GM13977 (cell line): ENCODE data around the gene ARID3A.
A peak's percentile ranks its signal among the peaks of the same experiment; 100 is the strongest.
"Not testable (repeated sequence)": the region's sequence is repeated elsewhere in the genome, so short reads cannot be mapped to it uniquely, and the experiment has no call there.

Experiments used
- DNase-seq: peaks from one replicate; pipeline ENCODE4 v3.0.0; 2012; ENCODE audit warnings: low spot score
- in situ Hi-C: fragments of 300-500 bp; cut with MboI; formaldehyde crosslinking; loops from one replicate; pipeline ENCODE4 v1.12.0; 2022; ENCODE audit warnings: low sequenced_read_pairs, low pct_unique_long_range_greater_than_20kb, mixed read lengths, inconsistent platforms; ENCODE audit not compliant: unreplicated experiment
- TF ChIP-seq, protein P1 (sequence below): IDR thresholded peaks from 2 replicates; pipeline ENCODE4 v1.5.1; 2012; ENCODE audit warnings: mild to moderate bottlenecking, control low read depth; ENCODE audit not compliant: insufficient read depth; ENCODE audit errors: extremely low read depth, missing control alignments

ARID3A gene

DNA sequence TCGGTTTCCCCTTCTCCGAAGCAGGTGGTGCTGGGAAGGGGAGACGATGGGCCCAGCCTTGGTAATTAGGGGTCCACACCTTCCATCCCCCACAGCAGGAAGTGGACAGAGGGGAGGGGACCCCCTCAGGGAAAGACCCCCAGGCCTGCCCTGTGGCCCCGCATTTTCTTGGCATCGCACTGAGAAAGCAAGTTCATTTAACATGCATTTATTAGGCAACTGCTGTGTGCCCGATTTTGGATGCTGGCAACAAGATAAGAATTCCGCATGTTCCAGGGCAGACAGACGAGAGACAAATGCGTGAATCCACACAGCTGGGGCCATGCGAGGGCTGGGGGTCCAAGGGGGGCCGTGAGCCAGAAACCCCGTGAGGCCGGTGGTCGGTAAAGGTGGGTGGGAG is 28.4 kb downstream of the ARID3A start:
- in situ Hi-C loops = no loop called here
- TF ChIP-seq, protein P1, sequence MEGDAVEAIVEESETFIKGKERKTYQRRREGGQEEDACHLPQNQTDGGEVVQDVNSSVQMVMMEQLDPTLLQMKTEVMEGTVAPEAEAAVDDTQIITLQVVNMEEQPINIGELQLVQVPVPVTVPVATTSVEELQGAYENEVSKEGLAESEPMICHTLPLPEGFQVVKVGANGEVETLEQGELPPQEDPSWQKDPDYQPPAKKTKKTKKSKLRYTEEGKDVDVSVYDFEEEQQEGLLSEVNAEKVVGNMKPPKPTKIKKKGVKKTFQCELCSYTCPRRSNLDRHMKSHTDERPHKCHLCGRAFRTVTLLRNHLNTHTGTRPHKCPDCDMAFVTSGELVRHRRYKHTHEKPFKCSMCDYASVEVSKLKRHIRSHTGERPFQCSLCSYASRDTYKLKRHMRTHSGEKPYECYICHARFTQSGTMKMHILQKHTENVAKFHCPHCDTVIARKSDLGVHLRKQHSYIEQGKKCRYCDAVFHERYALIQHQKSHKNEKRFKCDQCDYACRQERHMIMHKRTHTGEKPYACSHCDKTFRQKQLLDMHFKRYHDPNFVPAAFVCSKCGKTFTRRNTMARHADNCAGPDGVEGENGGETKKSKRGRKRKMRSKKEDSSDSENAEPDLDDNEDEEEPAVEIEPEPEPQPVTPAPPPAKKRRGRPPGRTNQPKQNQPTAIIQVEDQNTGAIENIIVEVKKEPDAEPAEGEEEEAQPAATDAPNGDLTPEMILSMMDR = no peak
- no peak for DNase-seq

DNA sequence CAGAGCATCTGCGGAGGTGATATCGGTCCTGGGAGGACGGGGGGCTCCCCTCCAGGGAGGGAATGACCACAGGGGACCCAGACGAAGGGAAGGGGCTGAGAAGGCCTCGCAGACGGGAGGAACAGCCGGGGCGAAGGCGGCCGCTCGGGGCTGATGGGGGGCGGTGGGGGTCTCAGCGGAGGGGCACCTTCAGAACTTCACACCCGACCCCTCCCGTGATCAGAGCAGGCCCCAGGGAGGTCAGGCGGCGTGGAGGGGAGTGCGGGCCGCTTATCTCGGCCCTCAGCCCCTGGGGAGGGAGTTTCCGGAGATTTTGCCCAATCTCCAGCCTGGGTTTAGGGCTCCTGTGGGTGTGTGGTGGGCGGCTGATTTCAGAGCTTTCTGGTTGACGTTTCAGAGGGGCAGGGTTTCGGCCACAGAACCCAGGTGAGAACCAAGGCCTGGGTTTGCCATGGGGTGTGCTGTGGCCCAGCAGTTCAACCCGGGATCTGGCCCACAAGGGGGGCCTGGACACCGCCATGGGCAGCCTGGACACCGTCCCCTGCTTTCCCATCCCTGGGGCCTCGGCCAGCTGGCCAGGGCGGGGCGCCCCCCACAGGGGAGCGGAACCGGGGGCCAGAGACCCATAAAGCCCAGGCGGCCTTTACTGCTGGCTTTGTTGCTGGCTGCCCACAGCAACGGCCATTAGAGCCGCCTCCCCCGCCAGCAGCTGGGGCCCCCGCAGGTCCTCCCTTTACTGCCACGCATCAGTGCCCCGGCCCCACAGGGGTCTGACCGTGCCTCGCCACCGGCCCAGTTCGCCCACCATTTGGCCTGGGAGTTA is 29.0 kb downstream of the ARID3A start:
- in situ Hi-C loops = no loop called here
- TF ChIP-seq, protein P1 = no peak
- DNase-seq = peak; percentile 93

DNA sequence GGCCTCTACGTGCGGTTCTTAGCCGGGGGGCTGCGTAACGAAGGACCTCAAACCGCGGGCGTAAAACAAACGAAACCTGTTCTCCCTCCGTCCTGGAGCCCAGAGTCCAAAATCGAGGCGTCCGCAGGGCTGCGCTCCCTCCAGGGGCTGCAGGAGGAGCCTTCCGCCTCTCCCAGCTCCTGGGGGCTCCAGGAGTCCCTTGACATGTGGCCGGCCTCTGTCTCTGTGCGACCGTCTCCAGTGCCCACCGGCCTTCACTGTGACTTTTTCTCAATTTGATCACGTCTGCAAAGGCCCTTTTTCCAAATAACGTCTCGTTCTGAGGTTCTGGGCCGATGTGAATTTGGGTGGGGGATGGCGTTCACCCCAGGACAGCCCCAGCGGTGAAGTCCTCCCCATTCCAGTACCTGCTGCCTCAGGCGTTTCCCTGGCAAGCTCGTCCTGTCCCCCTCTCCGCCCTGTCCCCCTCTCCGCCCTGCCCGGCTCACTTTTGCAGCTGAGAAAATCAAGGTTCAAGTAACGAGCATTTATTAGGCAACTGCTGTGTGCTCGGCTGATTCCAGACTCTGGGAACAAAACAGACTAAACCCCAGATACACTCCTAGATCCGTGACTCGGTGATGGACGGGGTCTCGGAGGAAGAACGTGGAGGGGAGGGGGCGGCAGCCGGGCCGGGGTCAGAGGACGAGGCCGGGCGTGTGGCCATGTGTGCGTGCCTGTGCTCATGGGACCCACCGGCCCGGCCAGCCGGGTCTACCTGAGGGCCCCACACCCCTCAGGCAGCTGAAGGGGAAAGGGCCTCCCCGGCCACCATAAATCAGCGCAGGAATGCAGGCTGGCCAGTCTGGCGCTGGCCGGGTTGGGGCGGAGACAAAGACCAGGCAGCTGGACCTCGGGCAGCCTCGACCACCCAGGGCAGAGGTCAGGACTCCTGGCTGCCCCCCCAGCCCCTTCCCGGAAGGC is 30.2 kb downstream of the ARID3A start:
- DNase-seq = no peak
- TF ChIP-seq, protein P1 = no peak

DNA sequence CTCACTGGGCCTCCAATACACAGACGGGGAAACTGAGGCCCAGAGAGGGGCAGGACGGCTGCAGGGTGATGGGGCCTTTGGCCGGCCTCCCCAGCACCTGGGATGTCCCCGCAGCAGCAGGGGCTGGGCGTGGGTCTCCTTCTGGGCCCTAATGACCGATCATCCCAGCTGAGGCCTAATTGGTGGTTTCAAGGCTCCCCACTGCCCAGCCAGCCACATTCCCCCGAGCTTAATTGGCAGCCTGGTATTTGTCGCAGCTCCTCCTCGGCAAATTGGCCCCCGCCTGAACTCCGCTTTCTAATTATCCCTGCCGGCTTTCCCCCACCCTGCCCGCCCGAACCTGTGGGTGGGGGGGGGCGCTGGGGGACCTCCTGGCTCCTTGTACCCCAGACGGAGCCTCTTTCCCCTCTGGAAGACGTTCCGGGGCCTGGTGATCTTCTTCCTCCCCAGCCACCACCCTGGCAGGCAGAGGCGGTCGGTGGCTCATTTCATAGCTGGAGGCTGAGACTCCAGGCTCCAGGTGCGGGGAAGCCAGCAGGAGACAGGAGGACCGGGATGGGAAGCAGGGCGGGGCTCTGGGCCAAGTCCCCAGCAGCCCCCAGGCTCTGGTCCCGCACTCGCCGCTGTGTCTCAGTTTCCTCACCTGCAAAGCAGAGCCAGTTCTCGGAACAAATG is 31.1 kb downstream of the ARID3A start:
- TF ChIP-seq, protein P1 = no peak
- in situ Hi-C loops = no loop called here
- DNase-seq = no peak

More for the DNA sequence above, 30.2 kb downstream of the ARID3A start:
- in situ Hi-C loops = no loop called here

DNA sequence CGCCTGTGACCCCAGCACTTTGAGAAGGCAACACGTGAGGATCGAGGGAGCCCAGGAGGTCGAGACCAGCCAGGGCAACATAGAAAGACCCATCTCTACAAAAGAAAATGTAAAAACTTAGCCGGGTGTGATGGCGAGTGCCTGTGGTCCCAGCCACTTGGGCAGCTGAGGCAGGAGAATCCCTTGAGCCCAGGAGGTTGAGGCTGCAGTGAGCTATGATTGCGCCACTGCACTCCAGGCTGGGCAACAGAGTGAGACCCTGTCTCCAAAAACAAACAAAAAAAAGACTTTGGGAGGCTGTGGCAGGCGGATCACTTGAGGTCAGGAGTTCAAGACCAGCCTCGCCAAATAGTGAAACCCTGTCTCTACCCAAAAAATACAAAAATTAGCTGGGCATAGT is 31.7 kb downstream of the ARID3A start:
- DNase-seq, in situ Hi-C loops: not testable (repeated sequence)

DNA sequence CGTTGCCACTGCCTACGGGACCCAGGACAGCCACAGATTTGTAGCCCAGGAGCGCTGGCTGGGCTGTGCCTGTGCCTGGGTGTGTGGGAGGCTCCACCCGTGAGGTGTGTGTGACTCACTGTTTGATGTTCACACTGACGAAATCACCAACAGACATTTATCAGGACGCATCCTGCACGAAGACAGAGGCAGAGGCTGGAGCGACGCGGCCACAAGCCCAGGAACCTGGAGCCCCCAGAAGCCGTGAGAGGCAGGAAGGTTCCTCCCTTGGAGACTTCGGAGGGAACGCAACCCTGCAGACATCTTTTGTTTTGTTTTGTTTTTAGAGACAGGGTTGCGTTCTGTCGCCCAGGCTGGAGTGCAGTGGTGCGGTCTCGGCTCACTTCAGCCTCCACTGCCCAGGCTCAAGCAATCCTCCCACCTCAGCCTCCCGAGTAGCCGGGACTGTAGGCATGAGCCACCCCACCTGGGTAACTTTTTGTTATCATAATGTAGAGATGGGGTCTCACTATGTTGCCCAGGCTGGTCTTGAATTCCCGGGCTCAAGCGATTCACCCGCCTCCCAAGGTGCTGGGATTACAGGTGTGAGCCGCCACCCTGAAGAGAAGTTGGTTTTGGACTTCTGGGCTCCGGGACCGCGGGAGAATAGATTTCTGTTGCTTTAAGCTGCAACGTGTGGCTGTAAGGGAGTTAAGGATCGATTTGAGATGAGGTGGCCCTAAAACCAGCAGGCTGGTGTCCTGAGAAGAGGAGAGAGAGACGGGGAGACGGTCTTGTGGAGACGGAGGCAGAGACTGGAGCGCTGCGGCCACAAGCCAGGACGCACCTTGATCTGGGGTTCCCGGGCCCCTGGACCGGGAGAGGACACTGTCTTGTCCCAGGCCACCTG is 33.4 kb downstream of the ARID3A start:
- in situ Hi-C loops = no loop called here
- TF ChIP-seq, protein P1 = no peak
- no peak for DNase-seq
